ENCODE data around the gene SBF2. TPM values are rescaled to one million over a fixed set of nuclear protein-coding genes. Genes with fewer than 3 reads are reported as not detected.

The SBF2 gene
- total and polyA plus RNA-seq, 9 of the 15 experiments (the other 6 are each of a cell fraction or from before 2014, with no cell fraction given), result 0.80 to 9.5 (median 5.0) TPM

- Histone ChIP-seq H2AFZ (ENCODE audit: low read depth, low read length) (no peak overlapping the region), H3K4me3 (no peak overlapping the region), H3K36me3 (ENCODE audit: control insufficient read depth, insufficient read depth, low read length) (no peaks in the 10 kb centered on the region), H4K20me1 (replicated peaks; ENCODE audit: control insufficient read depth, insufficient read depth, low read length) (no peaks in the 10 kb centered on the region), H3K27me3 (ENCODE audit: control insufficient read depth in 2 of 2, insufficient read depth in 2 of 2, low read length in 2 of 2) (no peaks in the 10 kb centered on the region; a peak in 1 of 5 replicates), H3K9ac (ENCODE audit: insufficient read depth in 1 of 2, low read depth in 2 of 2, low read length in 2 of 2) (no peak overlapping the region), H3K27ac (ENCODE audit: extremely low read depth, low read depth, low read length) (no peak overlapping the region), H3K4me2 (ENCODE audit: insufficient read depth, low read length) (no peak overlapping the region), H3K9me3 (replicated peaks; ENCODE audit: control insufficient read depth, insufficient read depth, low read depth, low read length) (no peaks in the 10 kb centered on the region), H3K9me1 (ENCODE audit: control insufficient read depth, insufficient read depth, low read length) (no peaks in the 10 kb centered on the region), H3K4me1 (replicated peaks in 1 of 2; ENCODE audit: control insufficient read depth in 2 of 2, insufficient read depth in 2 of 2, low read length in 2 of 2) (no peaks in the 10 kb centered on the region), H3K79me2 (ENCODE audit: control insufficient read depth, insufficient read depth, low read length) (no peaks in the 10 kb centered on the region)
- ATAC-seq (no peak), DNase-seq (ENCODE audit: extremely low read depth in 1 of 4, low spot score in 3 of 4) (no peak), FAIRE-seq (no peak)
- TF ChIP-seq CBFA2T3 (IDR thresholded peaks at IDR 0.05) (no peak), PCBP2 (IDR thresholded peaks at IDR 0.05; ENCODE audit: low read depth, low read length, poor library complexity, severe bottlenecking) (no peak), ETV6 (IDR thresholded peaks at IDR 0.05; ENCODE audit: borderline replicate concordance in 1 of 2, low read depth in 2 of 2, low read length in 1 of 2) (no peak), ETV6 (CRISPR knock-in tag; IDR thresholded peaks at IDR 0.05; ENCODE audit: borderline replicate concordance) (no peak), HNRNPK (IDR thresholded peaks at IDR 0.05; ENCODE audit: low read depth, low read length, poor library complexity, severe bottlenecking) (no peak), ZNF764 (CRISPR knock-in tag; IDR thresholded peaks at IDR 0.05; ENCODE audit: low read depth) (no peak), ZKSCAN1 (IDR thresholded peaks at IDR 0.05; ENCODE audit: low read depth, low read length) (no peak), E2F3 (CRISPR knock-in tag; IDR thresholded peaks at IDR 0.05) (no peak)
- TF ChIP-seq, protein P1, sequence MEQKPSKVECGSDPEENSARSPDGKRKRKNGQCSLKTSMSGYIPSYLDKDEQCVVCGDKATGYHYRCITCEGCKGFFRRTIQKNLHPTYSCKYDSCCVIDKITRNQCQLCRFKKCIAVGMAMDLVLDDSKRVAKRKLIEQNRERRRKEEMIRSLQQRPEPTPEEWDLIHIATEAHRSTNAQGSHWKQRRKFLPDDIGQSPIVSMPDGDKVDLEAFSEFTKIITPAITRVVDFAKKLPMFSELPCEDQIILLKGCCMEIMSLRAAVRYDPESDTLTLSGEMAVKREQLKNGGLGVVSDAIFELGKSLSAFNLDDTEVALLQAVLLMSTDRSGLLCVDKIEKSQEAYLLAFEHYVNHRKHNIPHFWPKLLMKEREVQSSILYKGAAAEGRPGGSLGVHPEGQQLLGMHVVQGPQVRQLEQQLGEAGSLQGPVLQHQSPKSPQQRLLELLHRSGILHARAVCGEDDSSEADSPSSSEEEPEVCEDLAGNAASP (IDR thresholded peaks at IDR 0.05), result no peak
- WGBS (ENCODE audit: insufficient coverage, low coverage, missing lambda C conversion rate), result 5% methylated on average over 2 of the region's 2 CpGs
- intact Hi-C loops (cut with micrococcal nuclease), result no loop called here
- CTCF ChIA-PET (ENCODE audit: low intra/inter-chr PET ratio), result no interaction called here
- POLR2A ChIA-PET, result no interaction called here
- in situ Hi-C loops (cut with MboI), result no loop called here
- no TSS peak for BruUV-seq (replicated peaks)
Observed at GRCh38 chr11:9823439-9823838, 470.6 kb downstream of the SBF2 start.
